Measurements from ENCODE around the gene PRUNE2. TPM values are rescaled to one million over a fixed set of nuclear protein-coding genes. Genes with fewer than 3 reads are reported as not detected.

The PRUNE2 gene
- total and polyA plus RNA-seq, 2 of the 13 experiments (the other 11 are each of a cell fraction or from before 2014, with no cell fraction given): 0.02 TPM; not detected in 1

DNA sequence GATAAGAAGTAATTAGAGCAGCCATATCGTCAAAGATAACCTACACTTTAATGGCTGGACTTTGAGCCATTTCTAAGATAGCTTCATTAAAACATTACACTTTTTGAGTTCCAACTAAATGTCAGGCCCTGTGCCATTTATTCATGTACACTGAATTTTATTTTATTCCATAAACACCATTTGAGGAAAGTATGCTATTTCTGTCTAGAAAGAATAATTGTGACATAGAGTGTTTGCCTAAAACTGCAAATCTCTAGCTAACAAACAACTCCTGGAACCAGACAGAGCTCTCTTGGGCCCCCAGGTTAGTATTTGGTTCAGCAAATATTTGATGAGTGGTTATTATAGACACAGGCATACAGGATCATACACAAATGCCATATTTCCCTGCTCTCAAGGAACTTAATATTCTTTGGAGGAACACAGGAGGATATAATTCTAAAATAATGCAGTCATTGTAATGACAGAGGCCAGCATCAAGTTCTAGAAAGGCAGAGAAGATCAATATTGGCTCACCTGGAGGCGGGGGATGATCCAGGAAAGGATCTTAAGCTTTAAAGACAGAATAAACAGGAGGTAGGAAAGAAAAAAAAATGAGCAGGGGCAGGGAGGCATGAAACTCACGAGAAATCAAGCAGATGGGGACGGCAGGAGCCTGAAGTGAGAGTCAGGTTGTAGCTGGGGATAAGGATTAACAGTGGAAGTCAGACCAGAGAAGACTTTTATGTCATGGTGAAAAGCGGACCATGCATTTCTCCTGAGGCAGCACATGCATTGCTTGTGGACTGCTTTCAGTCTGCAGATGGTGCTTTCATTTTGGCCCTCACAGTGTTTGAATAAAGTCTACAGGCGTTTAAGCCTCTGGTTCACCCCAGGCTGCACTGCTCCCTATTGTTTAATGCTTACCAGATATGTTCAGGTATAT lies 319.3 kb downstream of the PRUNE2 start:
- Histone ChIP-seq H2AFZ (ENCODE audit: low read length) (no peak overlapping the region), H4K20me1 (ENCODE audit: insufficient read depth, low read length) (no peaks in the 10 kb centered on the region), H3K9me3 (ENCODE audit: low read length) (no peaks in the 10 kb centered on the region), H3K27ac (ENCODE audit: extremely low read length, insufficient read depth, low read length) (no peak overlapping the region), H3K4me3 (replicated peaks in 1 of 3; ENCODE audit: insufficient read depth in 1 of 3, low read depth in 2 of 3, low read length in 3 of 3) (no peak overlapping the region), H3K9ac (ENCODE audit: insufficient read depth, low read depth, low read length) (no peak overlapping the region), H3K27me3 (ENCODE audit: control insufficient read depth in 1 of 2, insufficient read depth in 2 of 2, low read length in 2 of 2) (no peaks in the 10 kb centered on the region), H3K4me2 (ENCODE audit: low read depth, low read length) (no peak overlapping the region), H3K4me1 (ENCODE audit: insufficient read depth, low read length) (peaks cover 10% of the 10 kb centered on the region; the same call in 1 of the 2 replicates), H3K36me3 (replicated peaks in 1 of 2; ENCODE audit: control insufficient read depth in 1 of 2, insufficient read depth in 2 of 2, low read length in 2 of 2) (no peaks in the 10 kb centered on the region), H3K79me2 (ENCODE audit: insufficient read depth, low read length) (no peaks in the 10 kb centered on the region)
- ChIA-PET POLR2A (no interaction called here), CTCF (ENCODE audit: low intra/inter-chr PET ratio, low total read pairs) (no interaction called here)
- no peak for TF ChIP-seq ZNF382 (CRISPR knock-in tag; IDR thresholded peaks at IDR 0.05; ENCODE audit: borderline replicate concordance)
- TF ChIP-seq EZH2 (conservative IDR thresholded peaks at IDR 0.05; ENCODE audit: low read depth, low read length): no peak
- TF ChIP-seq, protein P1, sequence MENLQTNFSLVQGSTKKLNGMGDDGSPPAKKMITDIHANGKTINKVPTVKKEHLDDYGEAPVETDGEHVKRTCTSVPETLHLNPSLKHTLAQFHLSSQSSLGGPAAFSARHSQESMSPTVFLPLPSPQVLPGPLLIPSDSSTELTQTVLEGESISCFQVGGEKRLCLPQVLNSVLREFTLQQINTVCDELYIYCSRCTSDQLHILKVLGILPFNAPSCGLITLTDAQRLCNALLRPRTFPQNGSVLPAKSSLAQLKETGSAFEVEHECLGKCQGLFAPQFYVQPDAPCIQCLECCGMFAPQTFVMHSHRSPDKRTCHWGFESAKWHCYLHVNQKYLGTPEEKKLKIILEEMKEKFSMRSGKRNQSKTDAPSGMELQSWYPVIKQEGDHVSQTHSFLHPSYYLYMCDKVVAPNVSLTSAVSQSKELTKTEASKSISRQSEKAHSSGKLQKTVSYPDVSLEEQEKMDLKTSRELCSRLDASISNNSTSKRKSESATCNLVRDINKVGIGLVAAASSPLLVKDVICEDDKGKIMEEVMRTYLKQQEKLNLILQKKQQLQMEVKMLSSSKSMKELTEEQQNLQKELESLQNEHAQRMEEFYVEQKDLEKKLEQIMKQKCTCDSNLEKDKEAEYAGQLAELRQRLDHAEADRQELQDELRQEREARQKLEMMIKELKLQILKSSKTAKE (CRISPR knock-in tag; IDR thresholded peaks at IDR 0.05; ENCODE audit: borderline replicate concordance): no peak
- TF ChIP-seq PRMT3 (CRISPR knock-in tag; IDR thresholded peaks at IDR 0.05; ENCODE audit: borderline replicate concordance, low read depth): no peak
- TF ChIP-seq, protein P2, sequence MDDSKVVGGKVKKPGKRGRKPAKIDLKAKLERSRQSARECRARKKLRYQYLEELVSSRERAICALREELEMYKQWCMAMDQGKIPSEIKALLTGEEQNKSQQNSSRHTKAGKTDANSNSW (CRISPR knock-in tag; IDR thresholded peaks at IDR 0.05; ENCODE audit: borderline replicate concordance): no peak
- TF ChIP-seq ZZZ3 (CRISPR knock-in tag; IDR thresholded peaks at IDR 0.05; ENCODE audit: borderline replicate concordance): no peak
- TF ChIP-seq AGO2 (optimal IDR thresholded peaks at IDR 0.05; ENCODE audit: low read depth, low read length): no peak
- no peak for TF ChIP-seq YEATS4 (CRISPR knock-in tag; IDR thresholded peaks at IDR 0.05; ENCODE audit: borderline replicate concordance)
- TF ChIP-seq ZNF614 (CRISPR knock-in tag; IDR thresholded peaks at IDR 0.05; ENCODE audit: borderline replicate concordance): no peak
- no peak for TF ChIP-seq ZNF446 (CRISPR knock-in tag; IDR thresholded peaks at IDR 0.05)
- TF ChIP-seq, protein P3, sequence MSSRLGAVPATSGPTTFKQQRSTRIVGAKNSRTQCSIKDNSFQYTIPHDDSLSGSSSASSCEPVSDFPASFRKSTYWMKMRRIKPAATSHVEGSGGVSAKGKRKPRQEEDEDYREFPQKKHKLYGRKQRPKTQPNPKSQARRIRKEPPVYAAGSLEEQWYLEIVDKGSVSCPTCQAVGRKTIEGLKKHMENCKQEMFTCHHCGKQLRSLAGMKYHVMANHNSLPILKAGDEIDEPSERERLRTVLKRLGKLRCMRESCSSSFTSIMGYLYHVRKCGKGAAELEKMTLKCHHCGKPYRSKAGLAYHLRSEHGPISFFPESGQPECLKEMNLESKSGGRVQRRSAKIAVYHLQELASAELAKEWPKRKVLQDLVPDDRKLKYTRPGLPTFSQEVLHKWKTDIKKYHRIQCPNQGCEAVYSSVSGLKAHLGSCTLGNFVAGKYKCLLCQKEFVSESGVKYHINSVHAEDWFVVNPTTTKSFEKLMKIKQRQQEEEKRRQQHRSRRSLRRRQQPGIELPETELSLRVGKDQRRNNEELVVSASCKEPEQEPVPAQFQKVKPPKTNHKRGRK (CRISPR knock-in tag; IDR thresholded peaks at IDR 0.05): no peak
- no peak for TF ChIP-seq ZNF556 (CRISPR knock-in tag; IDR thresholded peaks at IDR 0.05; ENCODE audit: borderline replicate concordance)
- TF ChIP-seq POLR2A (IDR thresholded peaks at IDR 0.05; ENCODE audit: insufficient read depth in 1 of 2, low read depth in 2 of 2, low read length in 2 of 2): no peak
- TF ChIP-seq HMG20B (CRISPR knock-in tag; conservative IDR thresholded peaks at IDR 0.05): no peak
- TF ChIP-seq, protein P4, sequence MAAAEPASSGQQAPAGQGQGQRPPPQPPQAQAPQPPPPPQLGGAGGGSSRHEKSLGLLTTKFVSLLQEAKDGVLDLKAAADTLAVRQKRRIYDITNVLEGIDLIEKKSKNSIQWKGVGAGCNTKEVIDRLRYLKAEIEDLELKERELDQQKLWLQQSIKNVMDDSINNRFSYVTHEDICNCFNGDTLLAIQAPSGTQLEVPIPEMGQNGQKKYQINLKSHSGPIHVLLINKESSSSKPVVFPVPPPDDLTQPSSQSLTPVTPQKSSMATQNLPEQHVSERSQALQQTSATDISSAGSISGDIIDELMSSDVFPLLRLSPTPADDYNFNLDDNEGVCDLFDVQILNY (CRISPR knock-in tag; conservative IDR thresholded peaks at IDR 0.05): no peak
- no peak for TF ChIP-seq SMARCE1 (IDR thresholded peaks at IDR 0.05; ENCODE audit: borderline replicate concordance)
- ATAC-seq: no peak
- no peak for FAIRE-seq
- DNase-seq (ENCODE audit: low spot score): no peak
- 0% methylated on average over 6 of the region's 6 CpGs for whole genome bisulfite sequencing (ENCODE audit: low lambda C conversion rate)
- intact Hi-C loops (cut with micrococcal nuclease; ENCODE audit: unreplicated experiment) (no loop called here), in situ Hi-C loops (cut with HindIII; ENCODE audit: extremely low pct_ligation_motif_present, low pct_unique_long_range_greater_than_20kb) (no loop called here)
- BruUV-seq (replicated peaks): no TSS peak

All from HepG2 (cell line).